DMS 273 (cell line): ENCODE measurements around the gene CXCL1.

Experiments
- DNase-seq: peaks from one replicate; lab custom pipeline; 2025; ENCODE audit not compliant: unreplicated experiment; lab: John Stamatoyannopoulos, UW

CXCL1 gene

GRCh38 chr4:73850261-73850970 is 18.8 kb upstream of the CXCL1 start:
- DNase-seq = no peak

GRCh38 chr4:73851293-73851692 is 17.9 kb upstream of the CXCL1 start:
- no peak for DNase-seq

DNA sequence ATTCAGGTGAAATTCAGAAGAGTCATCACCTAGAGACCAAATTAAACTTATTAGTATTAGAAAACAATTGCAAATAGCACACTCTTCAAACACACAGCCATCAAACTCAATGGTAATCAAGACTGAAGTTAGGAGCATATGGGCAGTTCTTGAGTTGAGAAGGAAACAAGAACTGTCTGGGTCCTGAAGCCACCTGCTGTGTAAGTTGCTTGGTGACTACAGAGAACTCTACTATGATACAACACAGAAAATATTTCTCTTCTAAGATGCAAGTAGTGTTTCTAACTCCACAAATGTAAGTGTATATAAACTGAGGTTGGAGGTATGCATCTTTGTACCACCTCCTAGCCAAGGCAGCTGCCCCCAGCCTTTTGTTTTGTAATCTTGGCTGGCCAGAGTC is 16.4 kb upstream of the CXCL1 start:
- no peak for DNase-seq

GRCh38 chr4:73853246-73853704 is 15.9 kb upstream of the CXCL1 start, which contains the start of gene PF4V1:
Gene PF4V1, plus strand, starts transcription at chr4:73853296. Its CDS starts 67 bp downstream, at chr4:73853363.
- DNase-seq = no peak

GRCh38 chr4:73853718-73854473 is 15.3 kb upstream of the CXCL1 start:
- DNase-seq = no peak

- no peak for DNase-seq
These were observed 13.8 kb upstream of the CXCL1 start for GRCh38 chr4:73855406-73855805.

DNA sequence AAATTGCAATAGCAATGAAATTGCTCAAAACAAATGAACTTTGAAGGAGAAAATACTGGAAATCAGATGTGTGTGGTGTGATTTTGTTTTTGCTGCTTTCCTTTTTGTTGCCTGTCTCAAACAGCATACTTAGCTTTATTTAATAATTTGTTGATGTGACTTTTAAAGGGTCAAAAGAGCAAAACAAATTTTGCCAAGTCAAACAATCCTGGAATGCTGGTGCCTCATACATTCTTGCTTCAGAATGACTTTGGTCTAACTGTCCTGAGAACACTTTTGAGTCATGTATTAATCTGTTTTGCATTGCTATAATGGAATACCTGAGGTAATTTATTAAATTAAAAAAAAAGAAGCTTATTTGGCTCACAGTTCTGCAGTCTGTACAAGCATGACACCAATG is 12.7 kb upstream of the CXCL1 start:
- no peak for DNase-seq

DNA sequence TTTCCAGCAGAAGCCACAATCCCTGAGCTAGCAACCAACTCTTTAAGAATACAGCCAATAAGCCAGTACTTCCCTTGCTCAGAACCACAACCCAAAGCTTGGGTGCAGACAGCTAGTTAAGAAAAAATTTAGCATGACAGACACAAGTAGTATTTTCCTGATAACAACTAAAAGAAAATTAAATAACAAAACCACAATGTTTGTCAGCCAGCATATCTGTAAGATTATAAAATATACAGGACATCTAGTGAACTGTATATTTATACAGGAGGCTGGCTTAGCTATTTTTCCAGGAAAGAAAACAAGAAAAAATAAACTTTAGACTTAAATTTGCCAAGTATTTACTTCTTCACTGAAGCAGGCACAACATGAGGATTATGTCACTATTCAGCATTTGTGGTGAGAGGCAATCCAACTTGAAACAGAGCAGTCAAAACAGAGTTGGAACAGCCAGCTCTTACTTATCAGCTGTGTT is 9.5 kb upstream of the CXCL1 start:
- DNase-seq = no peak

DNA sequence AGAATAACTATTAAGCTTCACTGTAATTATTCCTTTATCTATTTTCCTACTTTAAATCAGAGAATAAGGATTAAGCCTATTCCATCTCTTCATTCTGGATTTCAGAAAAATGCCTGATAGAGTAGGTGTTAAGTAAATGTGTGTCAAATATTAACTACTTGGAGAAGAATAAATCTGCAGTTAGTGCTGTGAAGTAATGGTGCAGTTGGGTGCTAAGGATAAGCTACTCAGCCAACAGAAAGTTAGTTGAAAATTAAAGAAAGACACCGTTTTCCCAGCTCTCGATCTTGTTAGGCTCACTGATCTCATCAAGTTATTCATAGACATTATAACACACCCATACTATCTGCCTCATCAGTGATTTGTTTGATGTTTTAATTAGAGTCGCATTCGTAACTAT is 9.0 kb upstream of the CXCL1 start:
- DNase-seq = no peak

- DNase-seq = no peak
These were observed 8.3 kb upstream of the CXCL1 start for GRCh38 chr4:73860917-73861316.

DNA sequence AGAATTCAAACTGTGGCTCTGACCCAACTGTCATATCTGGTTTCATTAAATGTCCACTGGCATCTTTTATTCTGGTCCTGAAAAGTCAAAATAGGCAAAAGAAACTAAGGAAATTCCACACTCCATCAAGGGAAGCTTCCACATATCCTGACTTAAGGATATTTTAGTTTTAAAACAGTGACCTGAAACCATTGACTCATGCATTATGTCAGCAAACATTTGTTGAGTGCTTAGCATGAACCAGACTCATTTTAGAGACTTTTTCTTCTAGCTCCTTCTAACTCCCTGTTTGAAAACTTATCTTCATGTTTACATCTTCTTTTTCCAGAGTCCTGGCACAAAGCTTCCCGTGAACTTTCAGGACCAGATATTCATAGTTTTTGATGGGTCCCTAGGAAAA is 6.9 kb upstream of the CXCL1 start:
- no peak for DNase-seq

DNA sequence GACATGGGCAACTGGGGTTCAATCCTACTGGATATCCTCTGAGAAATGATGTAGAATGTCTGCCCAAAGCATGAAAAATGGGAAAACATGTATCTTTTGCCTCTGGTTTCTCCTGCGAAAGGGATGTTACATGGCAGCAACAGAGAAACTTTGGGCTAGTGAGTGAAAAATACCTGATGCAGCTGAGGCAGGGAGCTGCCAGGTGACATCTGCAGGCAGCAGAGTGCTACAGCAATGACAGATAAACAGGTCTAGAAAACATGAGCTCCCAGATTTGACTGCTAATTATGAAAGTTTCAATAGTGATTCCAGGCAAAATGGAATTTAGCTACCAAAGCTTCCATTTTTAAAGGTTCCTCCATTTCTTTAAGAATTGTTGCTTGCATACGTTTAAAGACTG is 4.8 kb upstream of the CXCL1 start:
- no peak for DNase-seq

DNA sequence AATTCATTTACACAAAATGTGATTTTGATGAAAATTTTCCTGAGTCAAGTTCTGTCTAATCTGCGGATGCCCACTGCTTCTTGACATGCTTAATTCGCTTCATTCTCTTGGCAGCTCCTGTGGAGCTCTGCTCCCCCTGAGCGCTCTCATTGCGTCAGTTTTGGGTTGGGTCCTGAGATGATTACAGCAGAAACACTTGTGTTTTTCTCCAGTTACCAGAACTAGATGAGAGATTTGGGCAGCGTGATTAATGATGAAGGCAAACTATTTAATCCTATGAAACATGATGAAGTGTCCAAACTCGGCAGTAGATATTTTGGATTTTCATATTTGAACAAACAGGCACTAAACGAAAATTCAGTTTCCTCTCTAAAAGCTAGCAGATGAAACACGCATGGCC is 4.2 kb upstream of the CXCL1 start:
- DNase-seq = no peak

- DNase-seq = no peak
These were observed 3.6 kb upstream of the CXCL1 start for GRCh38 chr4:73865431-73866096.

- no peak for DNase-seq
These were observed 2.9 kb upstream of the CXCL1 start for GRCh38 chr4:73866246-73866645.

DNA sequence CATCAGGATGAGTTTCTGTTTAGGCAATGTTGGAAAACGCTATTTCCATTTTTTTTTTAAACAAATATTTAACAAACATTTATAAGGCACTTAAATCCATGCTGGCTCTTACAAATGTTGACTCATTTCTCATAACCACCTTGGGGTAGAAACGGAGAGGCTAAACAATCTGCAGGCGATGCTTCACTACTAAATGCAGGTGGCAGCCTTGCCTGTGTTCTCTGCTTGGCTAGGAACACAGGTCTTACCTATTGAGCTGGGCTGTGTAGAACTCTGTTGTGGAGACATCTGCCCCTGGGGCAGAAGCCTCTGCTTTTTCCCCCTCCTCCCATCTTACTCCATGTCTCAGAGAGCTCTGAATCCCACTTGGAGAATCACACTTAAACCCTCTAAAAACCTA is 1.4 kb upstream of the CXCL1 start:
- no peak for DNase-seq

GRCh38 chr4:73868206-73869129 is 725 bp upstream of the CXCL1 start:
- no peak for DNase-seq

GRCh38 chr4:73870260-73870659 is 1.1 kb downstream of the CXCL1 start:
- no peak for DNase-seq

- DNase-seq = no peak
These were observed 1.6 kb downstream of the CXCL1 start for GRCh38 chr4:73870768-73871167.

DNA sequence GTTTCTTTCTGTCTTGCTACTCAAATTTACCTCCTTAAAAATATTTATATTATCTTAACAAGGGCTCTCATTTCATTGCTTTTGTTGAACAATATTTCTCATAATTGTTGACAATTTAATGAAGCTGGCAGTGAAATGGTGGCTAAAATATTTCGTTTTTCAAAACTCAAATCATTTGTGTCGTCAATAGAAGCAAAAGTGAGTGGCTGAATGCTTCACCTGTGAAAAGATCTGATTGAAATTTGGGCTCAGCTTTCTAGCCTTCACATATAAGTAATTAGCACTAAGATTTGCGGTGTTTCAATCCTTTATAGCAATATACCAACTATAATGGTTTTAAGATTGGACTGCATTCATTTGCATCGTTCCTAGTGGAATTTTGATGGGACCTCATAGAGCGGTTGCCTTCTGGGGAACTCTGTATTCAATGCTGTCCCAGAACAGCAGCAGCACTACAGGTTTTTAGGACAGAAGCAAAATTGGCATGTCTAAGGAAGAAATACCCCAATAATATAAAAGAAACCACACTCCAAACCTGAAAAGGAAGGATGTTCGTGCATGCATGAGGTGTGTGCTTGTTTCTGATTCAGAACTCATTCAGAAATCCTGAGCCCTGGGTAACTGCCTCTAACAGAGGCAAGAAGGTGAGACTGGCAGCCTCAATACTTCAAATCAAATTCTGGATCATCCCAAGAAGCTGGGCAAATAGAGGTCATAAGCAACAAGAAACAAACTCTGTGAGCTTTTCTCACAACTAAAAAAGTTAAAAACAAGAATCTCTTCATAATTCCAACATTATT is 2.5 kb downstream of the CXCL1 start:
- DNase-seq = no peak
